ENCODE data around the gene EDEM1.

Gene EDEM1

GRCh38 chr3:5190147-5190791, 2.8 kb downstream of the EDEM1 start:
- peaks cover 37% of the 10 kb centered on the region for H3K4me1 ChIP-seq (ENCODE audit: control insufficient read depth, insufficient read depth, low read length, unreplicated experiment)
- peak overlapping the region; percentile 47 for H3K4me3 ChIP-seq (ENCODE audit: low read depth, low read length)
- H3K79me2 ChIP-seq (ENCODE audit: control insufficient read depth, insufficient read depth, low read length, unreplicated experiment) = peaks cover 65% of the 10 kb centered on the region

GRCh38 chr3:5191555-5192304, 4.2 kb downstream of the EDEM1 start:
- peaks cover 40% of the 10 kb centered on the region for H3K4me1 ChIP-seq (ENCODE audit: control insufficient read depth, insufficient read depth, low read length, unreplicated experiment)
- H2AFZ ChIP-seq (ENCODE audit: low read length, unreplicated experiment) = no peak overlapping the region
- peaks cover 72% of the 10 kb centered on the region for H3K79me2 ChIP-seq (ENCODE audit: control insufficient read depth, insufficient read depth, low read length, unreplicated experiment)
- no peaks in the 10 kb centered on the region for H3K27me3 ChIP-seq (ENCODE audit: insufficient read depth, low read length)
- no peak overlapping the region for H3K27ac ChIP-seq (ENCODE audit: low read depth, low read length)
- no peak overlapping the region for H3K4me3 ChIP-seq (ENCODE audit: low read depth, low read length)
- H3K36me3 ChIP-seq (ENCODE audit: insufficient read depth, low read length) = no peaks in the 10 kb centered on the region; the same call in 1 of the 2 replicates

More at GRCh38 chr3:5190147-5190791, 2.8 kb downstream of the EDEM1 start:
- Histone ChIP-seq H3K27me3 (ENCODE audit: insufficient read depth, low read length) (no peaks in the 10 kb centered on the region), H2AFZ (ENCODE audit: low read length, unreplicated experiment) (no peak overlapping the region), H3K36me3 (ENCODE audit: insufficient read depth, low read length) (no peaks in the 10 kb centered on the region; the same call in 1 of the 2 replicates), H3K27ac (ENCODE audit: low read depth, low read length) (no peak overlapping the region)

GRCh38 chr3:5192571-5193365, 5.3 kb downstream of the EDEM1 start:
- H3K4me1 ChIP-seq (ENCODE audit: control insufficient read depth, insufficient read depth, low read length, unreplicated experiment) = peaks cover 50% of the 10 kb centered on the region
- no peak overlapping the region for H3K4me3 ChIP-seq (ENCODE audit: low read depth, low read length)
- no peaks in the 10 kb centered on the region for H3K27me3 ChIP-seq (ENCODE audit: insufficient read depth, low read length)
- peaks cover 79% of the 10 kb centered on the region for H3K79me2 ChIP-seq (ENCODE audit: control insufficient read depth, insufficient read depth, low read length, unreplicated experiment)
- no peaks in the 10 kb centered on the region; the same call in 1 of the 2 replicates for H3K36me3 ChIP-seq (ENCODE audit: insufficient read depth, low read length)
- no peak overlapping the region for H2AFZ ChIP-seq (ENCODE audit: low read length, unreplicated experiment)
- H3K27ac ChIP-seq (ENCODE audit: low read depth, low read length) = no peak overlapping the region

- H3K36me3 ChIP-seq (ENCODE audit: insufficient read depth, low read length) = peaks cover 2% of the 10 kb centered on the region
Observed at GRCh38 chr3:5194341-5194740, 6.8 kb downstream of the EDEM1 start.

GRCh38 chr3:5194801-5195509, 7.4 kb downstream of the EDEM1 start:
- peak overlapping the region; percentile 84 for H3K27ac ChIP-seq (ENCODE audit: low read depth, low read length)
- peaks cover 58% of the 10 kb centered on the region for H3K4me1 ChIP-seq (ENCODE audit: control insufficient read depth, insufficient read depth, low read length, unreplicated experiment)
- H3K4me3 ChIP-seq (ENCODE audit: low read depth, low read length) = peak overlapping the region; percentile 36; the same call in 1 of the 2 replicates
- peaks cover 76% of the 10 kb centered on the region for H3K79me2 ChIP-seq (ENCODE audit: control insufficient read depth, insufficient read depth, low read length, unreplicated experiment)
- peaks cover 6% of the 10 kb centered on the region for H3K36me3 ChIP-seq (ENCODE audit: insufficient read depth, low read length)
- no peaks in the 10 kb centered on the region for H3K27me3 ChIP-seq (ENCODE audit: insufficient read depth, low read length)
- no peak overlapping the region for H2AFZ ChIP-seq (ENCODE audit: low read length, unreplicated experiment)

More at GRCh38 chr3:5194341-5194740, 6.8 kb downstream of the EDEM1 start:
- Histone ChIP-seq H3K27ac (ENCODE audit: low read depth, low read length) (peak overlapping the region; percentile 84), H3K4me3 (ENCODE audit: low read depth, low read length) (no peak overlapping the region), H3K79me2 (ENCODE audit: control insufficient read depth, insufficient read depth, low read length, unreplicated experiment) (peaks cover 77% of the 10 kb centered on the region), H2AFZ (ENCODE audit: low read length, unreplicated experiment) (no peak overlapping the region), H3K4me1 (ENCODE audit: control insufficient read depth, insufficient read depth, low read length, unreplicated experiment) (peaks cover 62% of the 10 kb centered on the region), H3K27me3 (ENCODE audit: insufficient read depth, low read length) (no peaks in the 10 kb centered on the region)

- peak overlapping the region; percentile 36; the same call in 1 of the 2 replicates for H3K4me3 ChIP-seq (ENCODE audit: low read depth, low read length)
- peaks cover 74% of the 10 kb centered on the region for H3K79me2 ChIP-seq (ENCODE audit: control insufficient read depth, insufficient read depth, low read length, unreplicated experiment)
- peaks cover 6% of the 10 kb centered on the region for H3K36me3 ChIP-seq (ENCODE audit: insufficient read depth, low read length)
- H3K27ac ChIP-seq (ENCODE audit: low read depth, low read length) = peak overlapping the region; percentile 84
- no peak overlapping the region for H2AFZ ChIP-seq (ENCODE audit: low read length, unreplicated experiment)
- no peaks in the 10 kb centered on the region for H3K27me3 ChIP-seq (ENCODE audit: insufficient read depth, low read length)
- peaks cover 52% of the 10 kb centered on the region for H3K4me1 ChIP-seq (ENCODE audit: control insufficient read depth, insufficient read depth, low read length, unreplicated experiment)
Observed at GRCh38 chr3:5195605-5196004, 8.1 kb downstream of the EDEM1 start.

- H3K79me2 ChIP-seq (ENCODE audit: control insufficient read depth, insufficient read depth, low read length, unreplicated experiment) = peaks cover 62% of the 10 kb centered on the region
- no peaks in the 10 kb centered on the region for H3K27me3 ChIP-seq (ENCODE audit: insufficient read depth, low read length)
- H3K4me1 ChIP-seq (ENCODE audit: control insufficient read depth, insufficient read depth, low read length, unreplicated experiment) = peaks cover 58% of the 10 kb centered on the region
- peak overlapping the region; percentile 10; the same call in 1 of the 2 replicates for H3K4me3 ChIP-seq (ENCODE audit: low read depth, low read length)
- H3K27ac ChIP-seq (ENCODE audit: low read depth, low read length) = peak overlapping the region; percentile 84
- H2AFZ ChIP-seq (ENCODE audit: low read length, unreplicated experiment) = no peak overlapping the region
- H3K36me3 ChIP-seq (ENCODE audit: insufficient read depth, low read length) = peaks cover 14% of the 10 kb centered on the region
Observed at GRCh38 chr3:5197022-5197421, 9.5 kb downstream of the EDEM1 start.

- peaks cover 65% of the 10 kb centered on the region for H3K4me1 ChIP-seq (ENCODE audit: control insufficient read depth, insufficient read depth, low read length, unreplicated experiment)
- peaks cover 15% of the 10 kb centered on the region for H3K36me3 ChIP-seq (ENCODE audit: insufficient read depth, low read length)
- no peak overlapping the region for H2AFZ ChIP-seq (ENCODE audit: low read length, unreplicated experiment)
- peak overlapping the region; percentile 10; the same call in 1 of the 2 replicates for H3K4me3 ChIP-seq (ENCODE audit: low read depth, low read length)
- H3K27me3 ChIP-seq (ENCODE audit: insufficient read depth, low read length) = no peaks in the 10 kb centered on the region
- peaks cover 55% of the 10 kb centered on the region for H3K79me2 ChIP-seq (ENCODE audit: control insufficient read depth, insufficient read depth, low read length, unreplicated experiment)
- H3K27ac ChIP-seq (ENCODE audit: low read depth, low read length) = peak overlapping the region; percentile 84
Observed at GRCh38 chr3:5197470-5198312, 10.2 kb downstream of the EDEM1 start.

GRCh38 chr3:5198313-5198677, 10.8 kb downstream of the EDEM1 start:
- Histone ChIP-seq H3K4me3 (ENCODE audit: low read depth, low read length) (no peak overlapping the region), H3K27ac (ENCODE audit: low read depth, low read length) (0 out of 2 replicates have a peak overlapping the region, but pooled peaks have one; percentile 84), H3K36me3 (ENCODE audit: insufficient read depth, low read length) (peaks cover 19% of the 10 kb centered on the region), H2AFZ (ENCODE audit: low read length, unreplicated experiment) (no peak overlapping the region), H3K4me1 (ENCODE audit: control insufficient read depth, insufficient read depth, low read length, unreplicated experiment) (peaks cover 67% of the 10 kb centered on the region), H3K79me2 (ENCODE audit: control insufficient read depth, insufficient read depth, low read length, unreplicated experiment) (peaks cover 49% of the 10 kb centered on the region), H3K27me3 (ENCODE audit: insufficient read depth, low read length) (no peaks in the 10 kb centered on the region)

All from ACC112 (cell line).